ENCODE measurements around the gene OVOL1.

GRCh38 chr11:65785319-65786007, 1.4 kb upstream of the OVOL1 start:
- TF ChIP-seq CTCF (IDR thresholded peaks at IDR 0.05) = no peak
- no peak for TF ChIP-seq POLR2A (IDR thresholded peaks at IDR 0.05)

Data from adrenal gland (tissue), 5 donors.